HL-60 (cell line): ENCODE measurements around the gene VSIG10L2.
A peak's percentile ranks its signal among the peaks of the same experiment; 100 is the strongest.

ENCODE experiments used
- DNase-seq, 2 experiments: peaks; one replicate each; pipeline ENCODE4 v3.0.0-alpha.2; 2010 to 2020; ENCODE audit warnings: low read depth in 1 of 2, low spot score in 1 of 2
- H3K27ac ChIP-seq: fragments of 250-450 bp; sonication (Bioruptor Pico); replicated peaks from 2 replicates; pipeline ENCODE4 v1.5.1; 2020; ENCODE audit warnings: mild to moderate bottlenecking, moderate library complexity
- H3K27me3 ChIP-seq: fragments of 250-450 bp; sonication (Bioruptor Pico); 2 replicates; pipeline ENCODE4 v1.5.1; 2021; ENCODE audit warnings: mild to moderate bottlenecking, moderate library complexity; ENCODE audit not compliant: insufficient read depth, poor library complexity, severe bottlenecking
- H3K4me3 ChIP-seq: replicated peaks from 2 replicates; pipeline ENCODE4 v1.5.1; 2011; ENCODE audit warnings: mild to moderate bottlenecking, control low read depth, low read length; ENCODE audit not compliant: insufficient read depth
- CTCF ChIP-seq: IDR thresholded peaks from one replicate; pipeline ENCODE4 v1.5.1; 2011; ENCODE audit warnings: low read length, control low read depth, inconsistent platforms; ENCODE audit not compliant: insufficient read depth
- GABPA ChIP-seq: IDR thresholded peaks from 2 replicates; pipeline ENCODE4 v1.6.1; 2012; ENCODE audit warnings: low read depth
- POLR2AphosphoS5 ChIP-seq: IDR thresholded peaks from 2 replicates; pipeline ENCODE4 v1.6.1; 2012; ENCODE audit warnings: low read depth
- REST ChIP-seq: IDR thresholded peaks from 2 replicates; pipeline ENCODE4 v1.6.1; 2012; ENCODE audit warnings: low read depth; ENCODE audit not compliant: insufficient replicate concordance
- SPI1 ChIP-seq: IDR thresholded peaks from 2 replicates; pipeline ENCODE4 v1.6.1; 2012; ENCODE audit warnings: low read depth, mild to moderate bottlenecking, borderline replicate concordance

The VSIG10L2 gene

GRCh38 chr11:125934473-125934872 is 11.4 kb upstream of the VSIG10L2 start:
- no peak for TF ChIP-seq SPI1
- no peak for TF ChIP-seq REST
- no peak for TF ChIP-seq POLR2AphosphoS5
- no peak for TF ChIP-seq CTCF
- no peak for TF ChIP-seq GABPA
- DNase-seq, result no peak
- H3K4me3 ChIP-seq, result no peak overlapping the region
- peaks cover 2% of the 10 kb centered on the region for H3K27me3 ChIP-seq
- H3K27ac ChIP-seq, result no peak overlapping the region

GRCh38 chr11:125935056-125935455 is 10.8 kb upstream of the VSIG10L2 start:
- H3K27ac ChIP-seq, result no peak overlapping the region
- H3K27me3 ChIP-seq, result peaks cover 2% of the 10 kb centered on the region
- no peak for DNase-seq
- H3K4me3 ChIP-seq, result no peak overlapping the region
- TF ChIP-seq REST (no peak), CTCF (no peak), GABPA (no peak), POLR2AphosphoS5 (no peak), SPI1 (no peak)

- DNase-seq, result no peak
- peaks cover 2% of the 10 kb centered on the region for H3K27me3 ChIP-seq
- no peak overlapping the region for H3K4me3 ChIP-seq
- TF ChIP-seq SPI1, result no peak
- no peak overlapping the region for H3K27ac ChIP-seq
These were observed 10.1 kb upstream of the VSIG10L2 start for GRCh38 chr11:125935618-125936199.

- H3K27me3 ChIP-seq, result no peaks in the 10 kb centered on the region
- H3K4me3 ChIP-seq, result no peak overlapping the region
- no peak overlapping the region for H3K27ac ChIP-seq
- DNase-seq, result peak in 1 of 2 experiments; percentile 17
- TF ChIP-seq GABPA (peak; percentile 83), SPI1 (no peak)
These were observed 7.4 kb upstream of the VSIG10L2 start for GRCh38 chr11:125938418-125938817.

GRCh38 chr11:125939081-125939521 is 6.7 kb upstream of the VSIG10L2 start:
- TF ChIP-seq REST, result no peak
- no peak for TF ChIP-seq POLR2AphosphoS5
- TF ChIP-seq SPI1, result no peak
- no peak for TF ChIP-seq GABPA
- TF ChIP-seq CTCF, result no peak
- Histone ChIP-seq H3K27me3 (no peaks in the 10 kb centered on the region), H3K4me3 (no peak overlapping the region), H3K27ac (no peak overlapping the region)
- no peak for DNase-seq
